VCaP (cell line): ENCODE measurements around the gene TDP1.
"Not testable (repeated sequence)": the region's sequence is repeated elsewhere in the genome, so short reads cannot be mapped to it uniquely, and the experiment has no call there.

ENCODE experiments used
- H3K27ac ChIP-seq: fragments of 450-650 bp; 2 replicates; pipeline ENCODE4 v1.5.1; 2017
- CTCF ChIP-seq: fragments of 450-650 bp; conservative IDR thresholded peaks from 2 replicates; pipeline ENCODE4 v1.5.1; 2017; ENCODE audit warnings: mild to moderate bottlenecking, moderate library complexity

Gene TDP1

GRCh38 chr14:90019824-90020523 lies 64.2 kb downstream of the TDP1 start:
- no peak overlapping the region for H3K27ac ChIP-seq
- TF ChIP-seq CTCF, result no peak

GRCh38 chr14:90023176-90023896 lies 67.6 kb downstream of the TDP1 start:
- TF ChIP-seq CTCF, result no peak
- H3K27ac ChIP-seq, result no peak overlapping the region

- no peak for TF ChIP-seq CTCF
- no peak overlapping the region for H3K27ac ChIP-seq
Measured at GRCh38 chr14:90024910-90025309, 69.2 kb downstream of the TDP1 start.

GRCh38 chr14:90026608-90027007 lies 70.9 kb downstream of the TDP1 start:
- not testable (repeated sequence) for H3K27ac ChIP-seq

GRCh38 chr14:90027842-90028241 lies 72.1 kb downstream of the TDP1 start:
- no peak for TF ChIP-seq CTCF
- no peak overlapping the region for H3K27ac ChIP-seq

- TF ChIP-seq CTCF, result no peak
- no peak overlapping the region for H3K27ac ChIP-seq
Measured at GRCh38 chr14:90034156-90034555, 78.4 kb downstream of the TDP1 start.

GRCh38 chr14:90034835-90035525 lies 79.3 kb downstream of the TDP1 start:
- no peak for TF ChIP-seq CTCF
- H3K27ac ChIP-seq, result no peak overlapping the region
